Measurements from ENCODE around the gene ZDHHC14.
A peak's percentile ranks its signal among the peaks of the same experiment; 100 is the strongest.

Gene ZDHHC14

GRCh38 chr6:157667211-157668008, 286.4 kb downstream of the ZDHHC14 start:
- peak; percentile 19 for DNase-seq (ENCODE audit: low read depth)

- DNase-seq (ENCODE audit: low read depth) = no peak
Observed at GRCh38 chr6:157668009-157668401, 287.0 kb downstream of the ZDHHC14 start.

GRCh38 chr6:157668713-157669112, 287.7 kb downstream of the ZDHHC14 start:
- no peak for DNase-seq (ENCODE audit: low read depth)

- no peak for DNase-seq (ENCODE audit: low read depth)
Observed at GRCh38 chr6:157669323-157669722, 288.3 kb downstream of the ZDHHC14 start.

- DNase-seq (ENCODE audit: low read depth) = no peak
Observed at GRCh38 chr6:157669747-157670216, 288.8 kb downstream of the ZDHHC14 start.

- DNase-seq (ENCODE audit: low read depth) = no peak
Observed at GRCh38 chr6:157670466-157671186, 289.6 kb downstream of the ZDHHC14 start.

GRCh38 chr6:157672726-157673412, 291.9 kb downstream of the ZDHHC14 start:
- no peak for DNase-seq (ENCODE audit: low read depth)

- no peak for DNase-seq (ENCODE audit: low read depth)
Observed at GRCh38 chr6:157673596-157673995, 292.6 kb downstream of the ZDHHC14 start.

GRCh38 chr6:157674061-157674460, 293.1 kb downstream of the ZDHHC14 start:
- no peak for DNase-seq (ENCODE audit: low read depth)

- no peak for DNase-seq (ENCODE audit: low read depth)
Observed at GRCh38 chr6:157675831-157676230, 294.8 kb downstream of the ZDHHC14 start.

- DNase-seq (ENCODE audit: low read depth) = no peak
Observed at GRCh38 chr6:157676241-157676640, 295.3 kb downstream of the ZDHHC14 start.

- DNase-seq (ENCODE audit: low read depth) = no peak
Observed at GRCh38 chr6:157677235-157677634, 296.2 kb downstream of the ZDHHC14 start.

GRCh38 chr6:157679605-157680580, 298.9 kb downstream of the ZDHHC14 start:
- no peak for DNase-seq (ENCODE audit: low read depth)

- no peak for DNase-seq (ENCODE audit: low read depth)
Observed at GRCh38 chr6:157681041-157681650, 300.2 kb downstream of the ZDHHC14 start.

- DNase-seq (ENCODE audit: low read depth) = no peak
Observed at GRCh38 chr6:157682856-157683481, 302.0 kb downstream of the ZDHHC14 start.

GRCh38 chr6:157683707-157684106, 302.7 kb downstream of the ZDHHC14 start:
- no peak for DNase-seq (ENCODE audit: low read depth)

- no peak for DNase-seq (ENCODE audit: low read depth)
Observed at GRCh38 chr6:157684620-157685299, 303.8 kb downstream of the ZDHHC14 start.

- DNase-seq (ENCODE audit: low read depth) = no peak
Observed at GRCh38 chr6:157685596-157686280, 304.7 kb downstream of the ZDHHC14 start.

- no peak for DNase-seq (ENCODE audit: low read depth)
Observed at GRCh38 chr6:157688275-157688959, 307.4 kb downstream of the ZDHHC14 start.

Data from stimulated activated CD8-positive, alpha-beta memory T cell treated with anti-CD3 and anti-CD28 coated beads, Interleukin-12 subunit alpha, Interleukin-12 subunit beta, amount 100 ng/mL, for 4 hours (primary cell).